Measurements from ENCODE around the gene MAML3.

MAML3 gene

DNA sequence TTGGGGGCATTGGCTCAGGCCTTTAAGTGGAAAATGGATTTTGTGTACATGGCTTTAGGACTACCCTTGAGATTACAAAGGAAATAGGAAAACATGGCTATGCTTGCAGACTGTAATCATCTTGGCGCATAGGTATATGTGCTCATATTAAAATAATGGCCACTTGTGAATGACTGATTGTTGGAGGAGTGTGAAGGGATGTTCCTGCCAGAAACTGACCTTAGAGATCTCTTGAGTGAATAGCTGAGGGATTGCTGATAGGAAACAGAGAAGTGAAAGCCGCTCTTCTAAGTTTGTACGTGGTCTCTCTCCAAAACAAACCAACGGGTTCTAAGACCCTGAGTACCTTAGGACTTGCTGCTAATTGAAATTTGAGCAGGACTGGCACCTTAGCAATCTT, 302.3 kb downstream of the MAML3 start:
- no peaks in the 10 kb centered on the region for H3K4me1 ChIP-seq (ENCODE audit: low read length)
- TF ChIP-seq EZH2phosphoT487 (IDR thresholded peaks at IDR 0.05; ENCODE audit: low read depth) (no peak), CTCF (IDR thresholded peaks at IDR 0.05; ENCODE audit: low read depth, low read length) (no peak)
- 0 out of 2 replicates have a peak, but pooled peaks cover 4% of the 10 kb centered on the region for H4K20me1 ChIP-seq (ENCODE audit: insufficient read depth, low read length)
- H3K79me2 ChIP-seq (ENCODE audit: low read length), result no peaks in the 10 kb centered on the region
- no peak overlapping the region for H3K9ac ChIP-seq (ENCODE audit: low read length)
- no peaks in the 10 kb centered on the region for H3K9me3 ChIP-seq (ENCODE audit: insufficient read depth, low read length)
- no peaks in the 10 kb centered on the region for H3K36me3 ChIP-seq (replicated peaks; ENCODE audit: low read depth, low read length)
- no peak overlapping the region for H3K27ac ChIP-seq (ENCODE audit: low read length)
- no peak overlapping the region for H3K4me3 ChIP-seq (ENCODE audit: low read length)
- H2AFZ ChIP-seq (ENCODE audit: low read depth, low read length), result no peak overlapping the region
- H3K27me3 ChIP-seq (ENCODE audit: low read depth, low read length), result peaks cover 86% of the 10 kb centered on the region
- H3K4me2 ChIP-seq (ENCODE audit: low read length), result no peak overlapping the region

DNA sequence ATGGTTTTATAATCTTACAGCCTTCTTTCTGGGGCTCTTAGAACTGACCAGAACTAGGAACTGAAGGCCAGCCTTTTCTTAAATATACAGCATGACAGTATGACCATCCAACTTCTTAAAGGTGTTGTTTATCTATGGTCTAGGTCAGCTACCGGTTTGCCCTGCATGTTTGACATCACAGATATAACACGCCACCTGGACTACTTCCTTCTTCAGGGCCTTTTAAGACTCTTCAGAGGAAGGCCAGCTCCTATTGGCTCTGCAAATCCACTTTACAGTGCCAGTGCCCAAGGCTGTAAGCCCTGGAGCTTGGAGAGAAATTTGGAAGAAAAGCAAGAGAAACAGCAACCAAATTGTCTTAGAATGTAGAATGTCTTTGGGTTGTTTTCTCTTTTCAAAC, 302.9 kb downstream of the MAML3 start:
- Histone ChIP-seq H3K36me3 (replicated peaks; ENCODE audit: low read depth, low read length) (no peaks in the 10 kb centered on the region), H3K27me3 (ENCODE audit: low read depth, low read length) (peaks cover 84% of the 10 kb centered on the region), H3K4me1 (ENCODE audit: low read length) (no peaks in the 10 kb centered on the region), H3K79me2 (ENCODE audit: low read length) (no peaks in the 10 kb centered on the region), H3K27ac (ENCODE audit: low read length) (no peak overlapping the region), H3K9ac (ENCODE audit: low read length) (no peak overlapping the region), H2AFZ (ENCODE audit: low read depth, low read length) (no peak overlapping the region), H3K4me3 (ENCODE audit: low read length) (no peak overlapping the region), H3K4me2 (ENCODE audit: low read length) (no peak overlapping the region), H4K20me1 (ENCODE audit: insufficient read depth, low read length) (0 out of 2 replicates have a peak, but pooled peaks cover 4% of the 10 kb centered on the region), H3K9me3 (ENCODE audit: insufficient read depth, low read length) (no peaks in the 10 kb centered on the region)
- TF ChIP-seq EZH2phosphoT487 (IDR thresholded peaks at IDR 0.05; ENCODE audit: low read depth) (no peak), CTCF (IDR thresholded peaks at IDR 0.05; ENCODE audit: low read depth, low read length) (no peak)

GRCh38 chr4:139849219-139849618, 304.8 kb downstream of the MAML3 start:
- Histone ChIP-seq H4K20me1 (ENCODE audit: insufficient read depth, low read length) (no peaks in the 10 kb centered on the region), H3K4me1 (ENCODE audit: low read length) (no peaks in the 10 kb centered on the region), H3K79me2 (ENCODE audit: low read length) (no peaks in the 10 kb centered on the region), H3K27ac (ENCODE audit: low read length) (no peak overlapping the region), H3K27me3 (ENCODE audit: low read depth, low read length) (peaks cover 83% of the 10 kb centered on the region), H3K9me3 (ENCODE audit: insufficient read depth, low read length) (no peaks in the 10 kb centered on the region), H3K4me3 (ENCODE audit: low read length) (no peak overlapping the region), H3K4me2 (ENCODE audit: low read length) (no peak overlapping the region), H2AFZ (ENCODE audit: low read depth, low read length) (no peak overlapping the region), H3K9ac (ENCODE audit: low read length) (no peak overlapping the region), H3K36me3 (replicated peaks; ENCODE audit: low read depth, low read length) (no peaks in the 10 kb centered on the region)
- TF ChIP-seq CTCF (IDR thresholded peaks at IDR 0.05; ENCODE audit: low read depth, low read length), result no peak
- no peak for TF ChIP-seq EZH2phosphoT487 (IDR thresholded peaks at IDR 0.05; ENCODE audit: low read depth)

GRCh38 chr4:139848028-139848427, 306.0 kb downstream of the MAML3 start:
- no peaks in the 10 kb centered on the region for H4K20me1 ChIP-seq (ENCODE audit: insufficient read depth, low read length)
- no peak overlapping the region for H3K4me3 ChIP-seq (ENCODE audit: low read length)
- H3K4me1 ChIP-seq (ENCODE audit: low read length), result no peaks in the 10 kb centered on the region
- H3K79me2 ChIP-seq (ENCODE audit: low read length), result no peaks in the 10 kb centered on the region
- no peak overlapping the region for H3K27ac ChIP-seq (ENCODE audit: low read length)
- H3K36me3 ChIP-seq (replicated peaks; ENCODE audit: low read depth, low read length), result no peaks in the 10 kb centered on the region
- no peak for TF ChIP-seq EZH2phosphoT487 (IDR thresholded peaks at IDR 0.05; ENCODE audit: low read depth)
- TF ChIP-seq CTCF (IDR thresholded peaks at IDR 0.05; ENCODE audit: low read depth, low read length), result no peak
- H3K27me3 ChIP-seq (ENCODE audit: low read depth, low read length), result peaks cover 89% of the 10 kb centered on the region
- H2AFZ ChIP-seq (ENCODE audit: low read depth, low read length), result no peak overlapping the region
- no peaks in the 10 kb centered on the region for H3K9me3 ChIP-seq (ENCODE audit: insufficient read depth, low read length)
- H3K4me2 ChIP-seq (ENCODE audit: low read length), result no peak overlapping the region
- no peak overlapping the region for H3K9ac ChIP-seq (ENCODE audit: low read length)
